K562 (cell line): Measurements from ENCODE around the gene SENP3. TPM values are rescaled to one million over a fixed set of nuclear protein-coding genes. Genes with fewer than 3 reads are reported as not detected.

Experiments
- BRCA1 ChIP-seq, 2 experiments: fragments of 450-650 bp in 1 of 2; sonication (generic) in 1 of 2; formaldehyde crosslinking in 1 of 2; IDR thresholded peaks; 2 replicates each; pipeline versions ENCODE4 v1.5.0 to v1.6.1; 2017 to 2020; ENCODE audit warnings: mild to moderate bottlenecking in 1 of 2, missing genetic modification reagents in 1 of 2
- BRF1 ChIP-seq: IDR thresholded peaks from 3 replicates; pipeline ENCODE4 v1.6.1; 2011; ENCODE audit warnings: borderline replicate concordance, mild to moderate bottlenecking; ENCODE audit not compliant: insufficient read length; ENCODE audit errors: extremely low read depth
- CBX5 ChIP-seq: IDR thresholded peaks from 2 replicates; pipeline ENCODE4 v1.6.1; 2014; ENCODE audit warnings: low read depth, borderline replicate concordance
- CHD2 ChIP-seq: IDR thresholded peaks from 2 replicates; pipeline ENCODE4 v1.6.1; 2011; ENCODE audit warnings: low read depth, low read length
- CLOCK ChIP-seq: fragments of 250-450 bp; sonication (Bioruptor Pico); IDR thresholded peaks from 2 replicates; pipeline ENCODE4 v1.4.0; 2020; ENCODE audit warnings: mild to moderate bottlenecking, moderate library complexity, borderline replicate concordance
- HMGXB4 ChIP-seq: sonication (generic); formaldehyde crosslinking; IDR thresholded peaks from 2 replicates; pipeline ENCODE4 v1.8.1; 2023; ENCODE audit warnings: mild to moderate bottlenecking, missing genetic modification reagents
- HNRNPH1 ChIP-seq: fragments of 200-400 bp; formaldehyde crosslinking; optimal IDR thresholded peaks from 2 replicates; pipeline ENCODE3; 2017; ENCODE audit warnings: low read depth, mild to moderate bottlenecking, low read length, moderate library complexity
- MEIS2 ChIP-seq: fragments of 450-650 bp; IDR thresholded peaks from 2 replicates; pipeline ENCODE4 v1.6.1; 2014; ENCODE audit warnings: mild to moderate bottlenecking; ENCODE audit not compliant: partially characterized antibody
- NCOA4 ChIP-seq: fragments of 450-650 bp; IDR thresholded peaks from 2 replicates; pipeline ENCODE4 v1.6.1; 2018; ENCODE audit warnings: mild to moderate bottlenecking; ENCODE audit not compliant: partially characterized antibody
- NELFE ChIP-seq: IDR thresholded peaks from 2 replicates; pipeline ENCODE4 v1.6.1; 2011; ENCODE audit warnings: mild to moderate bottlenecking; ENCODE audit not compliant: insufficient read depth, insufficient read length
- NR3C1 ChIP-seq: sonication (generic); formaldehyde crosslinking; IDR thresholded peaks from 2 replicates; pipeline ENCODE4 v1.8.1; 2022; ENCODE audit warnings: missing genetic modification reagents
- SP2 ChIP-seq: IDR thresholded peaks from 2 replicates; pipeline ENCODE4 v1.6.1; 2011; ENCODE audit warnings: mild to moderate bottlenecking, low read depth, low read length, moderate library complexity; ENCODE audit not compliant: poor library complexity, severe bottlenecking; ENCODE audit errors: extremely low read depth
- TFAP4 ChIP-seq: sonication (generic); formaldehyde crosslinking; IDR thresholded peaks from 2 replicates; pipeline ENCODE4 v1.8.0; 2022; ENCODE audit warnings: missing genetic modification reagents, mild to moderate bottlenecking, moderate library complexity, borderline replicate concordance
- ZNF274 ChIP-seq: IDR thresholded peaks from 2 replicates; pipeline ENCODE4 v1.6.1; 2011; ENCODE audit warnings: low read depth, mild to moderate bottlenecking, low read length, moderate library complexity, borderline replicate concordance
- ZNF436 ChIP-seq: fragments of 250-450, 450-650 bp; sonication (Bioruptor Pico); formaldehyde crosslinking; IDR thresholded peaks from 2 replicates; pipeline ENCODE4 v1.7.0; 2020; ENCODE audit warnings: mild to moderate bottlenecking
- ZNF444 ChIP-seq: fragments of 250-450 bp; sonication (Bioruptor Pico); IDR thresholded peaks from 2 replicates; pipeline ENCODE4 v1.4.0; 2020; ENCODE audit warnings: mild to moderate bottlenecking, moderate library complexity
- ZNF780A ChIP-seq: fragments of 250-450 bp; sonication (Bioruptor Pico); IDR thresholded peaks from 2 replicates; pipeline ENCODE4 v1.5.0; 2021; ENCODE audit warnings: mild to moderate bottlenecking
- polyA plus RNA-seq, 8 experiments: library from polyadenylated mRNA; depleted of rRNA in 4 of 8; stranded (reverse) in 5 of 8; unstranded in 3 of 8; fragments of >200 nt; fragmentation: Nextera tagmentation in 2 of 8; fragmentation: Illumina TruSeq in 1 of 8; extraction: Ambion mirVana in 2 of 8; extraction: Trizol in 1 of 8; gene quantifications; 2 replicates each; pipeline versions ENCODE4 v1.2.1 to v1.2.3, GENCODE V29; 2011 to 2014; ENCODE audit warnings: inconsistent platforms in 1 of 8, missing spikeins in 1 of 8
- total RNA-seq, 7 experiments: library from RNA; depleted of rRNA in 6 of 7; stranded (reverse); fragments of >200 nt in 6 of 7; fragmentation: Illumina TruSeq in 2 of 7; extraction: Trizol in 2 of 7; gene quantifications; 2 replicates each; pipeline versions ENCODE4 v1.2.1 to v1.2.3, GENCODE V29; 2011 to 2021; ENCODE audit warnings: low replicate concordance in 1 of 7
- TF ChIP-seq, protein P1 (sequence below): fragments of 250-450 bp; sonication (Bioruptor Pico); IDR thresholded peaks from 2 replicates; pipeline ENCODE4 v1.5.1; 2021; ENCODE audit warnings: mild to moderate bottlenecking
- TF ChIP-seq, protein P2 (sequence below): fragments of 200-800 bp; sonication (Bioruptor generic); IDR thresholded peaks from 2 replicates; pipeline ENCODE4 v1.6.1; 2017; ENCODE audit warnings: missing genetic modification characterization, missing compliant biosample characterization

SENP3 gene
- total and polyA plus RNA-seq, 9 of the 15 experiments (the other 6 are each of a cell fraction or from before 2014, with no cell fraction given) = 0.63 to 102 (median 78.8) TPM

DNA sequence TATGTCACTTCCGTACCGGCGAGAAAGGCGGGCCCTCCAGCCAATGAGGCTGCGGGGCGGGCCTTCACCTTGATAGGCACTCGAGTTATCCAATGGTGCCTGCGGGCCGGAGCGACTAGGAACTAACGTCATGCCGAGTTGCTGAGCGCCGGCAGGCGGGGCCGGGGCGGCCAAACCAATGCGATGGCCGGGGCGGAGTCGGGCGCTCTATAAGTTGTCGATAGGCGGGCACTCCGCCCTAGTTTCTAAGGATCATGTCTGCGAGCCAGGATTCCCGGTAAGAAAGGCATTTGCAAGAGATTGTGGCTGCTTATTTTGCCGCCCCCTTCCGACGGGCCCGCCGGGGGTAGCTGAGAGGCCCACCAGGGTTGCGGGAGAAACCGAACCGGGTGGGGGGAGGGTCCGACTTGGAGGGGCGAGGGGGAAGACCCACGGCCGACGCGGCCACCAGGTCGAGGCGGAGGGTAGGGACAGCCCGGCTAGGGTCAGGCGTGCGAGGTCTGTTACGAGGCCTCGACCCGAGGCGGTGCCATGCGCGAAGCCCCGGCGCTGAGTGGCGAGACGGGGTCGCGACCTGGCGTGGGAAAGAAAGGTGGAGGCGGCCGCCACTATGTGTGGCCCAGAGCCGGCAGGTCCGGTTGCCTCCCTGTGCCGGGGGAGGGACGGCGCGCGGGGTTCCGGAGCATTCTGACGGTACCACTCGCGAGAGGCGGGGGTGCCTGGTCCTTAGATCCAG lies 11.0 kb downstream of the SENP3 start (continued):
- TF ChIP-seq CLOCK (no peak), NR3C1 (CRISPR knock-in tag) (no peak; the same call in 1 of the 2 replicates), BRCA1 (IDR thresholded peaks at IDR 0.05) (no peak), BRCA1 (CRISPR knock-in tag; IDR thresholded peaks at IDR 0.05) (no peak), ZNF780A (CRISPR knock-in tag) (no peak), ZNF274 (no peak), CHD2 (peak; percentile 88), SP2 (peak; percentile 93), CBX5 (no peak), ZNF436 (no peak), HMGXB4 (CRISPR knock-in tag) (no peak), MEIS2 (no peak), TFAP4 (peak; percentile 50), HNRNPH1 (peak; percentile 82), NCOA4 (no peak), BRF1 (no peak), NELFE (no peak), ZNF444 (CRISPR knock-in tag) (no peak)
- TF ChIP-seq, protein P1, sequence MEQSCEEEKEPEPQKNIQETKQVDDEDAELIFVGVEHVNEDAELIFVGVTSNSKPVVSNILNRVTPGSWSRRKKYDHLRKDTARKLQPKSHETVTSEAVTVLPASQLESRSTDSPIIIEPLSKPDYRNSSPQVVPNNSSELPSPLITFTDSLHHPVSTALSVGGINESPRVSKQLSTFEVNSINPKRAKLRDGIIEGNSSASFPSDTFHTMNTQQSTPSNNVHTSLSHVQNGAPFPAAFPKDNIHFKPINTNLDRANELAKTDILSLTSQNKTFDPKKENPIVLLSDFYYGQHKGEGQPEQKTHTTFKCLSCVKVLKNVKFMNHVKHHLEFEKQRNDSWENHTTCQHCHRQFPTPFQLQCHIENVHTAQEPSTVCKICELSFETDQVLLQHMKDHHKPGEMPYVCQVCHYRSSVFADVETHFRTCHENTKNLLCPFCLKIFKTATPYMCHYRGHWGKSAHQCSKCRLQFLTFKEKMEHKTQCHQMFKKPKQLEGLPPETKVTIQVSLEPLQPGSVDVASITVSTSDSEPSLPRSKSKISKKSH (CRISPR knock-in tag) = no peak
- TF ChIP-seq, protein P2, sequence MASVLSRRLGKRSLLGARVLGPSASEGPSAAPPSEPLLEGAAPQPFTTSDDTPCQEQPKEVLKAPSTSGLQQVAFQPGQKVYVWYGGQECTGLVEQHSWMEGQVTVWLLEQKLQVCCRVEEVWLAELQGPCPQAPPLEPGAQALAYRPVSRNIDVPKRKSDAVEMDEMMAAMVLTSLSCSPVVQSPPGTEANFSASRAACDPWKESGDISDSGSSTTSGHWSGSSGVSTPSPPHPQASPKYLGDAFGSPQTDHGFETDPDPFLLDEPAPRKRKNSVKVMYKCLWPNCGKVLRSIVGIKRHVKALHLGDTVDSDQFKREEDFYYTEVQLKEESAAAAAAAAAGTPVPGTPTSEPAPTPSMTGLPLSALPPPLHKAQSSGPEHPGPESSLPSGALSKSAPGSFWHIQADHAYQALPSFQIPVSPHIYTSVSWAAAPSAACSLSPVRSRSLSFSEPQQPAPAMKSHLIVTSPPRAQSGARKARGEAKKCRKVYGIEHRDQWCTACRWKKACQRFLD (CRISPR knock-in tag) = no peak
